T-cell (primary cell): Measurements from ENCODE around the gene GJB3. TPM values are rescaled to one million over a fixed set of nuclear protein-coding genes. Genes with fewer than 3 reads are reported as not detected.

Experiments used
- ATAC-seq, 4 experiments: fragments of 200-7000 bp in 3 of 4; fragments of 150-1000 bp in 1 of 4; cut with Tn5 transposase; replicated peaks in 1 of 4; 1 replicate in 3 of 4; 2 replicates in 1 of 4; pipeline ENCODE4 v1.10.0; 2021; ENCODE audit warnings: moderate library complexity in 3 of 4, mild to moderate bottlenecking in 2 of 4, moderate number of reproducible peaks in 1 of 4
- CTCF ChIA-PET, 2 donors: fragments of 300-600 bp; sonication (Branson Sonifier 250); formaldehyde crosslinking; loops; one replicate each; lab custom pipeline; 2022; ENCODE audit warnings: antibody characterized with exemption in 2 of 2; lab: Charles Lee
- POLR2A ChIA-PET, 2 donors: fragments of 300-600 bp; sonication (Branson Sonifier 250); formaldehyde crosslinking; loops; one replicate each; lab custom pipeline; 2022; ENCODE audit warnings: antibody characterized with exemption in 2 of 2; lab: Charles Lee
- DNase-seq, 35 experiments: peaks; one replicate each; pipeline versions ENCODE4 v3.0.0 to v3.0.0-alpha.2; 2013 to 2023
- H3K27ac ChIP-seq: one replicate; pipeline ENCODE4 v1.5.1; 2013; ENCODE audit warnings: low read length
- H3K27me3 ChIP-seq, 2 experiments: replicated peaks in 1 of 2; 1 replicate in 1 of 2; 2 replicates in 1 of 2; pipeline versions ENCODE4 v1.6.1 to v1.7.0; 2013; ENCODE audit warnings: low read length in 1 of 2, mixed read lengths in 1 of 2; ENCODE audit not compliant: control insufficient read depth in 2 of 2, insufficient read depth in 2 of 2; ENCODE audit errors: extremely low read depth in 1 of 2
- H3K36me3 ChIP-seq, 2 donors: 1 replicate in 1 of 2; 2 replicates in 1 of 2; pipeline versions ENCODE4 v1.6.1 to v1.7.0; 2013; ENCODE audit warnings: low read length in 1 of 2; ENCODE audit not compliant: control insufficient read depth in 2 of 2, insufficient read depth in 1 of 2; ENCODE audit errors: extremely low read depth in 1 of 2
- H3K4me1 ChIP-seq, 2 experiments: 1 replicate in 1 of 2; 2 replicates in 1 of 2; pipeline versions ENCODE4 v1.6.1 to v1.7.0; 2013; ENCODE audit warnings: low read length in 2 of 2, mixed read lengths in 1 of 2; ENCODE audit not compliant: insufficient read depth in 2 of 2, control insufficient read depth in 1 of 2; ENCODE audit errors: extremely low read depth in 1 of 2
- H3K4me3 ChIP-seq, 2 donors: 1 replicate in 1 of 2; 2 replicates in 1 of 2; pipeline versions ENCODE4 v1.5.1 to v1.7.0; 2013; ENCODE audit warnings: mild to moderate bottlenecking in 2 of 2, low read length in 1 of 2, moderate library complexity in 1 of 2; ENCODE audit not compliant: control insufficient read depth in 1 of 2; ENCODE audit errors: extremely low read depth in 1 of 2
- H3K9me3 ChIP-seq: 2 replicates; pipeline ENCODE4 v1.7.0; 2013
- H3K27ac Mint-ChIP-seq, 2 donors: one replicate each; pipeline ENCODE4 v1.8.0; 2020 to 2021; ENCODE audit warnings: mild to moderate bottlenecking in 2 of 2, mixed read lengths in 2 of 2
- H3K27me3 Mint-ChIP-seq, 2 donors: one replicate each; pipeline ENCODE4 v1.8.0; 2021 to 2022; ENCODE audit warnings: mixed read lengths in 2 of 2
- H3K36me3 Mint-ChIP-seq: one replicate; pipeline ENCODE4 v1.8.0; 2021; ENCODE audit warnings: mixed read lengths
- H3K4me1 Mint-ChIP-seq, 3 donors: one replicate each; pipeline ENCODE4 v1.8.0; 2020 to 2022; ENCODE audit warnings: mixed read lengths in 3 of 3, mild to moderate bottlenecking in 1 of 3
- H3K4me3 Mint-ChIP-seq, 3 donors: one replicate each; pipeline ENCODE4 v1.8.0; 2020 to 2022; ENCODE audit warnings: mild to moderate bottlenecking in 3 of 3, mixed read lengths in 3 of 3, moderate library complexity in 3 of 3
- H3K9me3 Mint-ChIP-seq, 3 donors: one replicate each; pipeline ENCODE4 v1.8.0; 2020 to 2022; ENCODE audit warnings: mixed read lengths in 3 of 3
- WGBS: methylation state at CpG from one replicate; pipeline ENCODE4 v1.1.5; 2013; ENCODE audit warnings: missing lambda C conversion rate; ENCODE audit not compliant: insufficient coverage; 5-methylcytosine and 5-hydroxymethylcytosine counted together
- total RNA-seq, 35 experiments: library from RNA in 6 of 35; stranded (reverse) in 6 of 35; fragments of 120-200 nt in 1 of 35; gene quantifications; one replicate each; pipeline versions ENCODE4 v1.2.1 to v1.2.4 and lab custom pipeline; 2013 to 2026

The GJB3 gene
- total RNA-seq, 5 donors from 2014 or later (not counting 1 experiment from before 2014, with no cell fraction given), result not detected

DNA sequence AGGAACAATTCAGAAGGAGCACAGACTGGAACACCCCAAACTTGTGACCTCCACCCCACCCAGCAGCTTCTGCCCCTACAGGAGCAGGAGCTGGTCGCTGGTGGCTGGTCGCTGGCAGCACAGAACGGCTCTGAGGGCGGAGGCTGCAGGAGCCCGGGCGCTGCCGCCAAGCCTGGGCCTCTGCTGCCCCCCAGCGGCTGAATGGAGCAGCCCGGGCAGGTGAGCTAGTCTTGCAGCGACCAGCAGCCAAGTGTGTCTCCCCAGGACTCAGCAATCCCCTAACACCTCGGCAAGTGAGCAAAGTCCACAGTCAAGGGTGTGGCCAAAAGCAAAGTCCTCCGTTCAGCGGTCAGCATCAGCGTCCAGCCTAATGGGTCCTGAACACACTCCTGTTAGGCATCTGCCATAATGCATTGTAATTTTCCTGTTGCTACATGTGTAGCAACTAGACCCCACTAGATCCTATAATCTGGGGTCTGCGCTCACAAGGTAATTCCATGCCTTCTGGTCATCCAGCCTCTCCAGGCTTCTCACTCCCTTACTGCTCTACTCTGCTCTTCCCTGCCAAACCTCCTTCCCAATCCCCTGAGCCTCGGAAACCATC lies 38.2 kb upstream of the GJB3 start:
- WGBS, result 14% methylated on average over 14 of the region's 16 CpGs
- Histone ChIP-seq H3K27me3 (peaks cover 0 to 38% of the 10 kb centered on the region in 2 experiments), H3K27ac (no peak overlapping the region), H3K4me1 (peaks cover 0 to 6% of the 10 kb centered on the region in 2 experiments), H3K9me3 (no peaks in the 10 kb centered on the region), H3K4me3 (no peak overlapping the region), H3K36me3 (no peaks in the 10 kb centered on the region)
- ATAC-seq, result peak; percentile 82 to 86 (median 86)
- Mint-ChIP-seq H3K36me3 (no peaks in the 10 kb centered on the region), H3K4me3 (no peak overlapping the region), H3K9me3 (no peaks in the 10 kb centered on the region), H3K27me3 (peaks cover 6 to 8% of the 10 kb centered on the region in 2 donors), H3K4me1 (peaks cover 3 to 8% (median 3%) of the 10 kb centered on the region in 3 donors), H3K27ac (no peak overlapping the region)
- ChIA-PET CTCF (interaction anchor here (0.5 to 2.3 kb wide), 7 partner anchors 9 to 1110 kb away, joined by 3 to 10 read pairs (median 4); no protein-coding TSS in a partner anchor), POLR2A (interaction anchor here (0.6 to 0.7 kb wide), 2 partner anchors 688 to 1100 kb away, joined by 3 read pairs; no protein-coding TSS in a partner anchor)
- DNase-seq, result peak; percentile 22 to 81 (median 63)

GRCh38 chr1:34743775-34744174 lies 37.2 kb upstream of the GJB3 start:
- peaks cover 9 to 14% of the 10 kb centered on the region in 2 donors for H3K27me3 Mint-ChIP-seq
- H3K27ac Mint-ChIP-seq, result no peak overlapping the region
- H3K36me3 Mint-ChIP-seq, result no peaks in the 10 kb centered on the region
- H3K9me3 Mint-ChIP-seq, result no peaks in the 10 kb centered on the region
- peaks cover 0 to 6% of the 10 kb centered on the region in 2 experiments for H3K4me1 ChIP-seq
- no peak for DNase-seq
- WGBS, result 74% methylated on average over 4 of the region's 6 CpGs
- no peak overlapping the region for H3K27ac ChIP-seq
- peaks cover 0 to 40% of the 10 kb centered on the region in 2 experiments for H3K27me3 ChIP-seq
- H3K36me3 ChIP-seq, result no peaks in the 10 kb centered on the region
- H3K4me3 ChIP-seq, result no peak overlapping the region
- H3K4me1 Mint-ChIP-seq, result peaks cover 3 to 8% (median 3%) of the 10 kb centered on the region in 3 donors
- ATAC-seq, result no peak
- POLR2A ChIA-PET, result no interaction called here
- CTCF ChIA-PET, result interaction anchor here (1.0 to 2.3 kb wide), 2 partner anchors 1111 kb away, joined by 3 to 10 read pairs; no protein-coding TSS in a partner anchor
- no peaks in the 10 kb centered on the region for H3K9me3 ChIP-seq
- H3K4me3 Mint-ChIP-seq, result no peak overlapping the region

GRCh38 chr1:34744851-34745250 lies 36.2 kb upstream of the GJB3 start:
- no peak overlapping the region for H3K4me3 ChIP-seq
- no peaks in the 10 kb centered on the region for H3K9me3 ChIP-seq
- ChIA-PET CTCF (no interaction called here), POLR2A (no interaction called here)
- H3K27ac ChIP-seq, result no peak overlapping the region
- WGBS, result 80% methylated on average over 1 of the region's 3 CpGs
- H3K36me3 ChIP-seq, result no peaks in the 10 kb centered on the region
- H3K36me3 Mint-ChIP-seq, result no peaks in the 10 kb centered on the region
- peaks cover 3 to 8% (median 3%) of the 10 kb centered on the region in 3 donors for H3K4me1 Mint-ChIP-seq
- H3K4me1 ChIP-seq, result peaks cover 0 to 6% of the 10 kb centered on the region in 2 experiments
- peaks cover 10 to 18% of the 10 kb centered on the region in 2 donors for H3K27me3 Mint-ChIP-seq
- H3K27ac Mint-ChIP-seq, result no peak overlapping the region
- no peak overlapping the region for H3K4me3 Mint-ChIP-seq
- ATAC-seq (no peak), DNase-seq (no peak)
- H3K9me3 Mint-ChIP-seq, result no peaks in the 10 kb centered on the region
- peaks cover 0 to 40% of the 10 kb centered on the region in 2 experiments for H3K27me3 ChIP-seq

DNA sequence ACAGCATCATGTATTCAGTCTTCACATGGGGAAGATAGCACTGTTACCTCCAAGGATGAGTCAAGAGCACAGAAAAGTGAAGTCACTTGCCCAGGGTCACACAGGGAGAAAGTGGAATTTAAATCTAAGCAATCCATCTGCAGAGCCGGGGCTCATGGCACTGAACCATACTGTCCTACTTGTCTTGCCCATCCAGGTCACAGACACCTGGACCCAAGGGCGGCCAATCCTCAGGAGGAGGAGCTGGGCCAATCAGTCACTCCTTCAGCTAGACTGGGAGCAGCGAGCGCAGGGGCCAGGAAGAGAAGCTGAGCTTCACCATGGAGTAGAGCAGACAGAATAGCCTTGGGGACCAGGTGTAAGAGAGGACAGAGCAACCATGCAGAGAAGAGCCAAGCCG lies 35.3 kb upstream of the GJB3 start:
- Mint-ChIP-seq H3K36me3 (no peaks in the 10 kb centered on the region), H3K27ac (no peak overlapping the region), H3K9me3 (no peaks in the 10 kb centered on the region), H3K27me3 (peaks cover 6 to 20% of the 10 kb centered on the region in 2 donors), H3K4me3 (no peak overlapping the region), H3K4me1 (peaks cover 3 to 8% (median 3%) of the 10 kb centered on the region in 3 donors)
- ATAC-seq (no peak), DNase-seq (no peak)
- H3K36me3 ChIP-seq, result no peaks in the 10 kb centered on the region
- no peak overlapping the region for H3K4me3 ChIP-seq
- CTCF ChIA-PET, result no interaction called here
- H3K9me3 ChIP-seq, result no peaks in the 10 kb centered on the region
- POLR2A ChIA-PET, result no interaction called here
- H3K4me1 ChIP-seq, result peaks cover 0 to 6% of the 10 kb centered on the region in 2 experiments
- 80% methylated on average over 2 of the region's 5 CpGs for WGBS
- H3K27ac ChIP-seq, result no peak overlapping the region
- H3K27me3 ChIP-seq, result peaks cover 0 to 37% of the 10 kb centered on the region in 2 experiments

DNA sequence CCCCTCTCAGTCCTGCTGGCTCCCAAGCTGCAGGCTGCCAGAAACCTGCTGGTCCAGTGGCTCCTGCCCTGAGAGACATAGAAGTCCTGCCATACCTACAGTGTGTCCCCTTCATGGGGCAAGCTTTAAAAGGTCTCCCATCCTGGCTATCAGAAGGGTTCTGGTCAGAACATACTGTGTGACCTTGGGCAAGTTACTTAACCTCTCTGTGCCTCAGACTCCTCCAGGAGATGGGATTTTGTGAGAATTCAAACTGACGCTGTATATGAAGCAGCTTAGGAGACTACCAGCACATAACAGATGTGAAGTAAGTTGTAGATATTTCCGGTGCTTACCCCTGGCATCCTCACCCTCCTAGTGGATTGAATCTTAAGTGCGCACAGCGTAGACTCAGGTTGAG lies 34.9 kb upstream of the GJB3 start:
- Histone ChIP-seq H3K27ac (no peak overlapping the region), H3K4me3 (no peak overlapping the region), H3K27me3 (peaks cover 0 to 37% of the 10 kb centered on the region in 2 experiments), H3K4me1 (peaks cover 0 to 6% of the 10 kb centered on the region in 2 experiments), H3K36me3 (no peaks in the 10 kb centered on the region), H3K9me3 (no peaks in the 10 kb centered on the region)
- Mint-ChIP-seq H3K27ac (no peak overlapping the region), H3K4me3 (no peak overlapping the region), H3K36me3 (no peaks in the 10 kb centered on the region), H3K27me3 (peaks cover 6 to 20% of the 10 kb centered on the region in 2 donors), H3K4me1 (peaks cover 3 to 8% (median 3%) of the 10 kb centered on the region in 3 donors), H3K9me3 (no peaks in the 10 kb centered on the region)
- POLR2A ChIA-PET, result no interaction called here
- DNase-seq (no peak), ATAC-seq (no peak)
- WGBS, result 100% methylated on average over 2 of the region's 4 CpGs
- CTCF ChIA-PET, result no interaction called here

DNA sequence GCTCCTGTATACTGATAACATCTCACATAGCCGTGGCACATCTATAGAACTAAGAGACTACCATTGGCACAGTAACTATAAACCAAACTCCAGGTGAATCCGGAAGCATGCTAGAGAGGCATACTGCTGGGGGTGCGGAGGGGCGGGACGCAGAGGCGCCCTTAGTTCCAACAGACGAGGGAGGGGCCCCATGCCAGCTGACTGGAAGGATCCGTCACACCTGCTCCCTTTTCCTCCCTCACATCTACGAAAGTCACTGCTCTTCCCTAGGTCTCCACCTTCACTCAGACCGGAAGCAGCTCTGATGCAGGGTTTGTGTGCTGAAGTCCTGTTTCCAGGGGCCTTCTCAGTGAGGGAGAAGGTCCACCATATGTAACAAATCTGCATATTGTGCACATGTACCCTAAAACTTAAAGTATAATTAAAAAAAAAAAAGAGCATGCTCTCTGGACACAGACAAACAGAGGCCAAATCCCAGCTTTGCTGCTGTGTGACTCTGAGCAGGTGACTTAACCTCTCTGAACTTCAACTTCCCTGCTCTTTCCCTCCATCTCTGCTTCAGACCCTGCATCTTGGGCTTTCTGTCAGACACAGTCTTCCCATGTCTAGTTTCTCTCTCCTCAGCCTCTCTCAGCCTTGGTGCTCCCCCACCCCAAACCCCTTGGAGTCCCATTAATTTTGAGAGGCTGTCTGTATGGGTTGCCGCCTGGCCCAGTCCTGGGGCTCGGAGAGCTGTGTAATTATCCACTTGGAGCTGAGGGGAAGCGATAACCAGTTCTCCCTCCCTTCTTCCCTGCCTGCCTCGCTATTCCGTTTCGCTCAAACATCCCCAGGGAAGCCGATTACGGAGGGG lies 34.0 kb upstream of the GJB3 start:
- ChIA-PET CTCF (no interaction called here), POLR2A (no interaction called here)
- Histone ChIP-seq H3K27me3 (peaks cover 0 to 30% of the 10 kb centered on the region in 2 experiments), H3K36me3 (no peaks in the 10 kb centered on the region), H3K9me3 (no peaks in the 10 kb centered on the region), H3K4me3 (no peak overlapping the region), H3K4me1 (peaks cover 0 to 6% of the 10 kb centered on the region in 2 experiments), H3K27ac (no peak overlapping the region)
- ATAC-seq, result no peak
- peaks cover 3 to 8% (median 3%) of the 10 kb centered on the region in 3 donors for H3K4me1 Mint-ChIP-seq
- H3K27ac Mint-ChIP-seq, result no peak overlapping the region
- no peaks in the 10 kb centered on the region for H3K9me3 Mint-ChIP-seq
- DNase-seq, result no peak
- no peaks in the 10 kb centered on the region for H3K36me3 Mint-ChIP-seq
- no peak overlapping the region for H3K4me3 Mint-ChIP-seq
- WGBS, result 58% methylated on average over 4 of the region's 18 CpGs
- H3K27me3 Mint-ChIP-seq, result peaks cover 6 to 20% of the 10 kb centered on the region in 2 donors
